LNCaP clone FGC (cell line): ENCODE data around the gene GRIP1.
"Not testable (repeated sequence)": the region's sequence is repeated elsewhere in the genome, so short reads cannot be mapped to it uniquely, and the experiment has no call there.

ENCODE experiments used
- DNase-seq: peaks from one replicate; pipeline ENCODE4 v3.0.0-alpha.2; 2011; ENCODE audit warnings: low read depth
- H3K4me3 ChIP-seq: 2 replicates; pipeline ENCODE4 v1.5.1; 2011; ENCODE audit warnings: mild to moderate bottlenecking, low read depth, low read length, control low read depth
- TF ChIP-seq, protein P1 (sequence below): IDR thresholded peaks from 2 replicates; pipeline ENCODE4 v1.5.1; 2012; ENCODE audit warnings: mild to moderate bottlenecking; ENCODE audit not compliant: control insufficient read depth, insufficient read depth; ENCODE audit errors: extremely low read depth

The GRIP1 gene

DNA sequence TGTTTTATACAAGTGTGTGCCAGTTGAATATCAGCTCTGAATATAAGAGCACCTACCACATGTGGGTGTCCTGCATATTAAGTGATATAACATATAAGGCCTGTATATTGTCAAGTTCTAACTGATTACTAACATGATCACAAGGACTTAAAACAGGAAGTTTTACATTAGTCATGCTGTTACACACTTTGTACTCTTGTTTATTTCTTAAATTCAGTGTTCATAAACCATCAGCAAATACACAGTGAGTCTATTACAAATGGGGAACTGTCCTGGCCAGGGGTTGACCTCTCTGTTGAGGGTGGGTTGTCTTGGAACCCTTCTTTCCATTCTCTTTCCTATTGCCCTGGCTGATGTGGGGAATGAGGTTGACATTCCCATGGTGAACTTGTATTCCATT, 357.4 kb downstream of the GRIP1 start:
- no peak overlapping the region for H3K4me3 ChIP-seq
- TF ChIP-seq, protein P1, sequence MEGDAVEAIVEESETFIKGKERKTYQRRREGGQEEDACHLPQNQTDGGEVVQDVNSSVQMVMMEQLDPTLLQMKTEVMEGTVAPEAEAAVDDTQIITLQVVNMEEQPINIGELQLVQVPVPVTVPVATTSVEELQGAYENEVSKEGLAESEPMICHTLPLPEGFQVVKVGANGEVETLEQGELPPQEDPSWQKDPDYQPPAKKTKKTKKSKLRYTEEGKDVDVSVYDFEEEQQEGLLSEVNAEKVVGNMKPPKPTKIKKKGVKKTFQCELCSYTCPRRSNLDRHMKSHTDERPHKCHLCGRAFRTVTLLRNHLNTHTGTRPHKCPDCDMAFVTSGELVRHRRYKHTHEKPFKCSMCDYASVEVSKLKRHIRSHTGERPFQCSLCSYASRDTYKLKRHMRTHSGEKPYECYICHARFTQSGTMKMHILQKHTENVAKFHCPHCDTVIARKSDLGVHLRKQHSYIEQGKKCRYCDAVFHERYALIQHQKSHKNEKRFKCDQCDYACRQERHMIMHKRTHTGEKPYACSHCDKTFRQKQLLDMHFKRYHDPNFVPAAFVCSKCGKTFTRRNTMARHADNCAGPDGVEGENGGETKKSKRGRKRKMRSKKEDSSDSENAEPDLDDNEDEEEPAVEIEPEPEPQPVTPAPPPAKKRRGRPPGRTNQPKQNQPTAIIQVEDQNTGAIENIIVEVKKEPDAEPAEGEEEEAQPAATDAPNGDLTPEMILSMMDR, result no peak
- DNase-seq, result no peak

DNA sequence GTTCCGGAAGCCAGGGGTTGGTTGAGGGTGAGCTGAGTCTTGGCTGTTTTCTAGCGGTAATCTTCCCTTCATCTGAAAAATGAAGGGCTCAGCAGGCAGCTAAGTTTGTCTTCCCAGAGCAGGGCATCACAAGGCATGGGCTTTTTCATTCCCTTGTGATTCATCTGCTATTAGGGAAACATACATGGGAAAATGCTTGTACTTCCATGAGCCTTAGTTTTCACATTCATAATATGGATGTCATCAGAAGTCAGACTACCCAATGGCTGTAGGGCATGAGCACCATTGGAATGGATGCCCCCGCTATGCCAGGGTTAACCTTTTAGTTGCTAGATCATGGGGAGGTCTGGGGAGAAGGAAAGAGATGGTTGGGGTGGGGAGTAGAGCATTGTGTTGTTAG, 357.9 kb downstream of the GRIP1 start:
- DNase-seq, result no peak
- TF ChIP-seq, protein P1, result no peak
- no peak overlapping the region for H3K4me3 ChIP-seq

DNA sequence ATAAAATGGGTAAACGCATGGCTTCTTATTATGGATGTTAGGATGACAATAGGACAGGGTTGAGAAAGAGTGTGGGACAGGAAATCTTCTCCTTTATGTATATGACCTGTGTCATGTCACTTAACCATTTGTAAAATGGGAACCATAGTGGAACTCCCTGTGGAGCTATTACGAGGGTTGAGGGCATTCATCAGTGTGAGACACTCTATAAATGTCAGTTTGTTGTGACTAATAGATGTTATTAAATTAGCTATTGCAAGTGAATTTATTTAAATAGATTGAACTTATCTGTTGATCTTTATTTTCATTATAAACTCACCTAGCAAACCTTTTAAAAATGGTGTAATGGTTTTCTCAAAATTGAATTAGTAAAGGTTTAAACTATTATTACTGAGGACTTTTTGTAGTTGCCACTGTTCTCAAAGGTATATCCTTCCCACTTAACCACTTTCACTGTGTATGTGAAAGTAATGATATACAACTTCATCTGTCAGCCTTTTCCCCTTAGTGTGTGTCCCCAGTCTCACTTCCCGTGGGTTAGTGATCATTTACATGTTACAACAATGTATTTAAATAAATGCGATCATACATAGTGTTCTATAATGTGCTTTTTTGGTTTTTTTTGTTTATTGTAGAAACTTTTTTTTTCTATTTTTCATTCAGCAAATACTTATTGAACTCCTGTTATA, 359.5 kb downstream of the GRIP1 start:
- TF ChIP-seq, protein P1, result no peak
- H3K4me3 ChIP-seq, result no peak overlapping the region
- no peak for DNase-seq

DNA sequence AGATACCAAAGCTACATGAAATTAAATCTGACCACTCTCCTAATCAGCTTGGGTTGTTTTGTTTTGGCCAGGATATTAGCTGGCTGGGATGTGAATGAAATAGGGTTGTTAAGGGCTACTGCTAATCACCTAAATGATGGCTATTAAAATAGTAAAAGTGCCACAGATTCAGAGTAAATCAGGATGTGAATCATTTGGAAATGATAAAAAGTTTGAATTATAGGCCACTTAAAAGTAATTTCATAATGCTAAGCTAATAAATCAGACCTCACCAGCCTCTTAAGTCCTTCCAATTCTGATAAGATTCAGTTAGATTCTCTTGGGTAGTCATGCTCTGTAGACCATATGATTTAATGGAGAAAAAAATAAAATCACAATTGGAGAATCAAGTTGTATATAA, 364.6 kb downstream of the GRIP1 start:
- TF ChIP-seq, protein P1, result no peak
- H3K4me3 ChIP-seq, result no peak overlapping the region
- no peak for DNase-seq

DNA sequence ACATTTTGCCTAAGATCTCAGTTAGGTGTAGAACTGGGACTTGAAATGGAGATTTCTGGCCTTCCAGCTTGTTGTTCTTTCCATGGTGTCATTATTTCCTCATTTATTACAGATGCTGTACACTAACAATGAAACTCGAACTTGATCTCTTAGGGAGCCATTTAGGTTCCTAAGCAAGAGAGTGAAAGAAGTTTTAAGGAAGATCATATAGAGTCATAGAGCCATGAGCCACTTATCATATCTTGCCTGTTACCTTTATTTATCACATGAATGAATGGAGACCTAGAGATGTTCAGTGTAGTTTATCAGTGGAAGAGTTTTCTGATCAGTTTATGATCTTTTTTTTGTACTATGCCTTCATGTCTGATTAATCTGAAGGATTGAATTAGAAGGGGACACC, 366.7 kb downstream of the GRIP1 start:
- no peak overlapping the region for H3K4me3 ChIP-seq
- TF ChIP-seq, protein P1, result no peak
- no peak for DNase-seq

DNA sequence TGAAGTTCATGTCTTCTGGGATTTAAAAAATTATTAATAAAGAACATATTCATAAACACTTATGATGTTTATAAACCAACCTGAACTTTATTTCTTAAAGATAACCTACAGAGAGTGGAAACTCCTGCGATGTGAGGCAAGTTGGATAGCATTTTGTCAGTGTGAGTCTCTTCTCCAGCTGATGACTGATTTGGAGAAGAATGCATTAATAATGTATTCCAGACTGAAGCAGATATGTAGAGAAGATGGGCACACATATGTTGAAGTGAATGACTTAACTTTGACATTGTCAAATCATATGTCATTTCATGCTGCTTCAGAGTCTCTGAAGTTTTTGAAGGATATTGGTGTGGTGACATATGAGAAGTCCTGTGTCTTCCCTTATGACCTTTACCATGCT, 369.3 kb downstream of the GRIP1 start:
- H3K4me3 ChIP-seq, result no peak overlapping the region
- TF ChIP-seq, protein P1, result no peak
- DNase-seq, result no peak

DNA sequence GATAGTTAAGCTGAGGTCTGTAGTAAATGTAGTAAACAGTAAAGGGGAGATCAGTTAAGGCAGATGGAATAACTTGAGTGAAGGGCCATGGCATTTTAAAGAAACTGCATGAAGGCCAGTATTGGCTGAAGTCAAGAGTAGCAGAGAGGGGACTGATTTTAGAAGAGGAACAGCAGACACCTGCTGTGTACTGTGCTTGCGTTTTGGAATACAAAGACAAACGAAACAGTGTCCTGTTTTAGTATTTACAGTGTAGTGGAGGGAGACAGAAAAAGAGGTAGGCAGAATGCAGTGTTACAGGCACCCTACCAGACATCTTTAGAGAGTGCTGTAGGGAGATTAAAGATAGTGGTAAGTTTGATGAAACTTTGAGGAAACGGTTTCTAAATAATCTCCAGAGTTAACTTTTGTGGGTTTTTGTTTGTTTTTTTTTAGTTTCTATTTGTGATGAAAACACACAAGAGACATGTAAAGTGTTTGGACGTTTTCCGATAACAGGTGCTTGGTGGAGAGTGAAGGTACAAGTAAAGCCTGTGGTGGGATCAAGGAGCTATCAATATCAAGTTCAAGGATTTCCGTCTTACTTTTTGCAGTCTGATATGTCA, 374.5 kb downstream of the GRIP1 start:
- TF ChIP-seq, protein P1, result no peak
- no peak overlapping the region for H3K4me3 ChIP-seq
- no peak for DNase-seq

DNA sequence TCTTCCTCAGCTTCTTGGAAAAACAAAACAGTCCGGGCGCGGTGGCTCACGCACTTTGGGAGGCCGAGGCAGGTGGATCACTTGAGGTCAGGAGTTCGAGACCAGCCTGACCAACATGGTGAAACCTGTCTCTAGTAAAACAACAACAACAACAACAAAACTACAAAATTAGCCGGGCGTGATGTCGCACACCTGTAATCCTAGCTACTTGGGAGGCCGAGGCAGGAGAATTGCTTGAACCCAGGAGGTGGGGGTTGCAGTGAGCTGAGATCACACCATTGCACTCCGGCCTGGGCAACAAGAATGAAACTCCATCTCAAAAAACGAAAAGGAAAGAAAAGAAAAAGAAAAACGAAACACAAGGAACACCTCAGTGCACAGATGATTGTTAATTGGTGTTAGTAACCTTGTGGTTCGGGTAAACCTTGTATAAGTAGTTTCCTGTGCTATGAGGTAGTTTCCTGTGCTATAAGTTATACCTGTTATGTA, 375.5 kb downstream of the GRIP1 start:
- H3K4me3 ChIP-seq, result not testable (repeated sequence)

More for the DNA sequence above, 375.5 kb downstream of the GRIP1 start:
- DNase-seq, result not testable (repeated sequence)
